H1 (cell line): ENCODE data around the gene PTMS. TPM values are rescaled to one million over a fixed set of nuclear protein-coding genes. Genes with fewer than 3 reads are reported as not detected.

ENCODE experiments used
- CTCF ChIA-PET: fragments of 300-600 bp; sonication (Branson Sonifier 250); formaldehyde crosslinking; loops from one replicate; lab custom pipeline; 2021; ENCODE audit not compliant: partially characterized antibody; lab: Charles Lee
- POLR2A ChIA-PET: fragments of 300-600 bp; sonication (Branson Sonifier 250); formaldehyde crosslinking; loops from one replicate; lab custom pipeline; 2021; ENCODE audit warnings: inconsistent platforms; ENCODE audit not compliant: partially characterized antibody; lab: Charles Lee
- DNase-seq, 2 experiments: peaks; one replicate each; pipeline versions ENCODE4 v3.0.0 to v3.0.0-alpha.2; 2010 to 2022; ENCODE audit warnings: low spot score in 2 of 2, low read depth in 1 of 2, mixed read lengths in 1 of 2
- FAIRE-seq: peaks from 2 replicates; lab custom pipeline; 2011; peaks lifted over from hg19 to GRCh38; lab: Jason Lieb, UNC
- H2AFZ ChIP-seq: 2 replicates; pipeline ENCODE4 v1.8.1; 2012; ENCODE audit warnings: low read length, inconsistent platforms
- H2AK5ac ChIP-seq: 2 replicates; pipeline ENCODE4 v1.6.1; 2013; ENCODE audit warnings: low read depth, low read length
- H2BK120ac ChIP-seq: replicated peaks from 2 replicates; pipeline ENCODE3; 2013; ENCODE audit warnings: low read depth, low read length, inconsistent platforms
- H2BK12ac ChIP-seq: 2 replicates; pipeline ENCODE4 v1.6.1; 2013; ENCODE audit warnings: low read depth, low read length
- H2BK15ac ChIP-seq: 2 replicates; pipeline ENCODE4 v1.6.1; 2013; ENCODE audit warnings: low read length
- H2BK20ac ChIP-seq: 2 replicates; pipeline ENCODE4 v1.6.1; 2013; ENCODE audit warnings: low read length
- H2BK5ac ChIP-seq: 2 replicates; pipeline ENCODE4 v1.6.1; 2013; ENCODE audit warnings: low read depth, low read length
- H3K14ac ChIP-seq: 2 replicates; pipeline ENCODE4 v1.6.1; 2013; ENCODE audit warnings: inconsistent platforms; ENCODE audit not compliant: insufficient read length
- H3K18ac ChIP-seq: 2 replicates; pipeline ENCODE4 v1.6.1; 2013; ENCODE audit warnings: low read length; ENCODE audit errors: extremely low read depth
- H3K23ac ChIP-seq: 2 replicates; pipeline ENCODE4 v1.6.1; 2013; ENCODE audit warnings: inconsistent platforms; ENCODE audit not compliant: insufficient read length
- H3K23me2 ChIP-seq: 2 replicates; pipeline ENCODE4 v1.6.1; 2013; ENCODE audit warnings: low read depth, low read length
- H3K27ac ChIP-seq: 2 replicates; pipeline ENCODE4 v1.6.1; 2011; ENCODE audit warnings: low read depth, low read length, inconsistent platforms
- H3K27me3 ChIP-seq, 4 experiments: replicated peaks in 1 of 4; 1 replicate in 1 of 4; 2 replicates in 3 of 4; pipeline versions ENCODE4 v1.6.1 to v1.8.1; 2011 to 2013; ENCODE audit warnings: low read length in 3 of 4, mild to moderate bottlenecking in 3 of 4, inconsistent platforms in 2 of 4, mixed read lengths in 2 of 4, moderate library complexity in 1 of 4; ENCODE audit not compliant: control insufficient read depth in 3 of 4, insufficient read depth in 3 of 4; ENCODE audit errors: extremely low read depth in 1 of 4
- H3K36me3 ChIP-seq, 4 experiments: 2 replicates each; pipeline versions ENCODE4 v1.6.1 to v1.8.1; 2011 to 2013; ENCODE audit warnings: mild to moderate bottlenecking in 4 of 4, low read length in 3 of 4, moderate library complexity in 2 of 4, control low read depth in 1 of 4, inconsistent platforms in 1 of 4; ENCODE audit not compliant: insufficient read depth in 4 of 4, control insufficient read depth in 2 of 4
- H3K4ac ChIP-seq: replicated peaks from 2 replicates; pipeline ENCODE3; 2013; ENCODE audit warnings: low read length, low read depth, mixed read lengths, inconsistent platforms; ENCODE audit not compliant: insufficient read length
- H3K4me1 ChIP-seq, 4 experiments: replicated peaks in 1 of 4; 1 replicate in 1 of 4; 2 replicates in 3 of 4; pipeline versions ENCODE4 v1.6.1 to v1.8.1; 2011 to 2013; ENCODE audit warnings: low read length in 3 of 4, inconsistent platforms in 2 of 4, mixed read lengths in 1 of 4; ENCODE audit not compliant: insufficient read depth in 4 of 4, control insufficient read depth in 3 of 4
- H3K4me2 ChIP-seq, 2 experiments: 2 replicates each; pipeline versions ENCODE4 v1.6.1 to v1.8.1; 2011 to 2013; ENCODE audit warnings: low read depth in 2 of 2, low read length in 2 of 2, control low read depth in 1 of 2, inconsistent platforms in 1 of 2, mild to moderate bottlenecking in 1 of 2; ENCODE audit not compliant: insufficient read depth in 1 of 2
- H3K4me3 ChIP-seq, 4 experiments: fragments of 200-600, 300-600 bp in 1 of 4; sonication (generic), shearing (Covaris generic), sonication (Bioruptor Twin) in 1 of 4; 2 replicates each; pipeline versions ENCODE4 v1.5.1 to v1.8.1; 2011 to 2016; ENCODE audit warnings: low read length in 4 of 4, low read depth in 3 of 4, control low read depth in 2 of 4, inconsistent platforms in 2 of 4, mild to moderate bottlenecking in 2 of 4, mixed read lengths in 1 of 4, moderate library complexity in 1 of 4; ENCODE audit not compliant: insufficient read depth in 2 of 4; ENCODE audit errors: extremely low read depth in 1 of 4
- H3K56ac ChIP-seq: replicated peaks from 2 replicates; pipeline ENCODE3; 2013; ENCODE audit warnings: low read depth, mild to moderate bottlenecking, mixed read lengths, low read length, inconsistent platforms; ENCODE audit not compliant: insufficient read length
- H3K79me1 ChIP-seq: 2 replicates; pipeline ENCODE4 v1.6.1; 2013; ENCODE audit warnings: low read depth, low read length, control low read depth
- H3K79me2 ChIP-seq, 2 experiments: 2 replicates each; pipeline versions ENCODE4 v1.6.1 to v1.8.1; 2012 to 2013; ENCODE audit warnings: low read length in 2 of 2, mild to moderate bottlenecking in 2 of 2, inconsistent platforms in 1 of 2; ENCODE audit not compliant: insufficient read depth in 2 of 2, control insufficient read depth in 1 of 2
- H3K9ac ChIP-seq, 4 experiments: replicated peaks in 1 of 4; 1 replicate in 1 of 4; 2 replicates in 3 of 4; pipeline versions ENCODE4 v1.6.1 to v1.8.1; 2011 to 2013; ENCODE audit warnings: low read depth in 3 of 4, low read length in 3 of 4, control low read depth in 2 of 4, mild to moderate bottlenecking in 2 of 4, moderate library complexity in 2 of 4, inconsistent platforms in 1 of 4; ENCODE audit errors: extremely low read depth in 1 of 4
- H3K9me3 ChIP-seq, 2 experiments: 2 replicates each; pipeline versions ENCODE4 v1.6.1 to v1.8.1; 2012 to 2013; ENCODE audit warnings: mild to moderate bottlenecking in 2 of 2, moderate library complexity in 2 of 2, control low read depth in 1 of 2, inconsistent platforms in 1 of 2, low read depth in 1 of 2, low read length in 1 of 2, mixed read lengths in 1 of 2; ENCODE audit not compliant: insufficient read depth in 2 of 2
- H4K20me1 ChIP-seq, 2 experiments: replicated peaks in 1 of 2; 2 replicates each; pipeline versions ENCODE3 to v1.8.1; 2011 to 2013; ENCODE audit warnings: inconsistent platforms in 2 of 2, low read length in 2 of 2, mild to moderate bottlenecking in 1 of 2; ENCODE audit not compliant: insufficient read depth in 2 of 2, control insufficient read depth in 1 of 2
- H4K5ac ChIP-seq: 2 replicates; pipeline ENCODE4 v1.6.1; 2013; ENCODE audit warnings: low read length, low read depth, mixed read lengths, inconsistent platforms; ENCODE audit not compliant: insufficient read length
- H4K8ac ChIP-seq: 2 replicates; pipeline ENCODE4 v1.8.0; 2013; ENCODE audit warnings: mild to moderate bottlenecking, moderate library complexity, low read length, inconsistent platforms; ENCODE audit not compliant: insufficient read depth; ENCODE audit errors: extremely low read depth
- H4K91ac ChIP-seq: replicated peaks from 2 replicates; pipeline ENCODE3; 2013; ENCODE audit warnings: low read length, mixed read lengths, inconsistent platforms; ENCODE audit not compliant: insufficient read length
- E2F6 ChIP-seq: IDR thresholded peaks from 2 replicates; pipeline ENCODE4 v1.6.1; 2012; ENCODE audit warnings: inconsistent platforms
- MAX ChIP-seq: IDR thresholded peaks from 2 replicates; pipeline ENCODE4 v1.6.1; 2012; ENCODE audit warnings: inconsistent platforms
- SIX5 ChIP-seq: IDR thresholded peaks from 2 replicates; pipeline ENCODE4 v1.6.1; 2011; ENCODE audit warnings: mild to moderate bottlenecking, low read depth, low read length
- SP2 ChIP-seq: IDR thresholded peaks from 2 replicates; pipeline ENCODE4 v1.6.1; 2012; ENCODE audit warnings: mild to moderate bottlenecking, low read length, inconsistent platforms
- WGBS, 2 experiments: shearing (Covaris generic) in 1 of 2; methylation state at CpG; one replicate each; pipeline versions ENCODE4 v1.1.6 to v1.1.7; 2013 to 2015; ENCODE audit warnings: low lambda C conversion rate in 2 of 2, mixed read lengths in 2 of 2, inconsistent platforms in 1 of 2, low coverage in 1 of 2, missing lambda C conversion rate in 1 of 2; ENCODE audit not compliant: insufficient replicate concordance in 2 of 2, insufficient coverage in 1 of 2, insufficient read length in 1 of 2; ENCODE audit errors: extremely low coverage in 1 of 2, missing lambda C conversion rate in 1 of 2; 5-methylcytosine and 5-hydroxymethylcytosine counted together
- polyA plus RNA-seq, 7 experiments: library from polyadenylated mRNA; depleted of rRNA in 3 of 7; stranded (reverse) in 5 of 7; unstranded in 2 of 7; fragments of >200 nt in 5 of 7; fragments of 200-250 nt in 2 of 7; gene quantifications; 1 replicate in 5 of 7; 2 replicates in 1 of 7; 4 replicates in 1 of 7; pipeline versions ENCODE4 v1.2.1 to v1.2.3, GENCODE V29; 2011 to 2013; ENCODE audit warnings: missing spikeins in 2 of 7, mixed read lengths in 2 of 7
- total RNA-seq: library from RNA; stranded (reverse); fragmentation: NEBNext Ultra II Directional; extraction: Animal tissue kit (Norgen Biotek cat#: 25700); gene quantifications from 2 replicates; pipeline ENCODE4 v1.2.1, GENCODE V29; 2021

Gene PTMS
- total and polyA plus RNA-seq, 2 of the 8 experiments (the other 6 are each of a cell fraction or from before 2014, with no cell fraction given) = 444 to 553 TPM

- H3K27me3 ChIP-seq = no peaks in the 10 kb centered on the region
- no peaks in the 10 kb centered on the region for H3K9me3 ChIP-seq
- H3K23ac ChIP-seq = no peak overlapping the region
- peak overlapping the region; percentile 94; the same call in 1 of the 2 replicates for H2BK5ac ChIP-seq
- H2BK15ac ChIP-seq = peak overlapping the region; percentile 93; the same call in 1 of the 2 replicates
- peaks cover 4 to 14% of the 10 kb centered on the region in 2 experiments; a peak in 2 of 4 replicates for H3K79me2 ChIP-seq
- peak overlapping the region; percentile 76 for H2BK120ac ChIP-seq
- CTCF ChIA-PET = interaction anchor here (0.7 to 16.3 kb wide), 5 partner anchors 10 to 149 kb away, joined by 3 to 427 read pairs (median 11); partner anchors contain the start of genes LAG3, MLF2, PTMS and ZNF384
- peak overlapping the region in 3 of 4 experiments; percentile 6 to 38 (median 30); a peak in 3 of 7 replicates for H3K9ac ChIP-seq
- peaks cover 11% of the 10 kb centered on the region for H3K23me2 ChIP-seq
- 0 out of 2 replicates have a peak overlapping the region, but pooled peaks have one; percentile 45 for H2AK5ac ChIP-seq
- no peaks in the 10 kb centered on the region for H3K36me3 ChIP-seq
- H3K56ac ChIP-seq = peak overlapping the region; percentile 55
- peak overlapping the region; percentile 66 for H3K18ac ChIP-seq
- no peak overlapping the region for H4K8ac ChIP-seq
- no peak for DNase-seq
- no peak for FAIRE-seq
- TF ChIP-seq SP2 (no peak), E2F6 (peak; percentile 88), SIX5 (no peak), MAX (0 out of 2 replicates have a peak, but pooled peaks have one; percentile 57)
- TF ChIP-seq, all 59 proteins: peak for 2
- Histone ChIP-seq H4K91ac (peak overlapping the region; percentile 77), H4K20me1 (peaks cover 2 to 9% of the 10 kb centered on the region in 2 experiments), H2BK12ac (0 out of 2 replicates have a peak overlapping the region, but pooled peaks have one; percentile 55), H2BK20ac (peak overlapping the region; percentile 40), H3K4me2 (peak overlapping the region; percentile 48 to 89), H4K5ac (peak overlapping the region; percentile 27), H2AFZ (no peak overlapping the region), H3K14ac (no peak overlapping the region), H3K4me1 (peaks cover 6 to 14% (median 12%) of the 10 kb centered on the region in 4 experiments), H3K79me1 (0 out of 2 replicates have a peak, but pooled peaks cover 2% of the 10 kb centered on the region), H3K4ac (peak overlapping the region; percentile 17), H3K27ac (peak overlapping the region; percentile 77), H3K4me3 (peak overlapping the region in 1 of 4 experiments; percentile 47; a peak in 1 of 8 replicates)
- 80% methylated on average over 4 of the region's 4 CpGs; no CpG with 5 or more reads in 1 of the 2 experiments for WGBS, 2 experiments
- POLR2A ChIA-PET = interaction anchor here (0.7 to 3.1 kb wide), 14 partner anchors 9 to 150 kb away, joined by 3 to 33 read pairs (median 4); partner anchors contain the start of genes CDCA3, GPR162, LAG3 and MLF2
These were observed 2.8 kb upstream of the PTMS start for GRCh38 chr12:6763380-6763779.
